Keratinocyte (primary cell): ENCODE measurements around the gene TOP1. TPM values are rescaled to one million over a fixed set of nuclear protein-coding genes. Genes with fewer than 3 reads are reported as not detected.
A peak's percentile ranks its signal among the peaks of the same experiment; 100 is the strongest.

ENCODE experiments used
- DNase-seq: peaks from one replicate; pipeline ENCODE4 v3.0.0-alpha.2; 2011; ENCODE audit warnings: low read depth, missing footprints, low spot score
- FAIRE-seq: peaks from 2 replicates; lab custom pipeline; 2011; peaks lifted over from hg19 to GRCh38; lab: Jason Lieb, UNC
- H2AFZ ChIP-seq: 2 replicates; pipeline ENCODE4 v1.6.0; 2012; ENCODE audit warnings: low read length, control low read depth, inconsistent platforms; ENCODE audit not compliant: control insufficient read depth
- H3K27ac ChIP-seq: 2 replicates; pipeline ENCODE4 v1.5.1; 2011; ENCODE audit warnings: low read length; ENCODE audit not compliant: control insufficient read depth, insufficient read depth
- H3K27me3 ChIP-seq: 3 replicates; pipeline ENCODE4 v1.6.0; 2011; ENCODE audit warnings: low read length; ENCODE audit not compliant: control insufficient read depth, insufficient read depth; ENCODE audit errors: extremely low read depth
- H3K36me3 ChIP-seq, 2 experiments: 2 replicates in 1 of 2; 3 replicates in 1 of 2; pipeline ENCODE4 v1.5.1; 2011; ENCODE audit warnings: low read length in 2 of 2, mild to moderate bottlenecking in 1 of 2; ENCODE audit not compliant: control insufficient read depth in 2 of 2, insufficient read depth in 2 of 2; ENCODE audit errors: extremely low read depth in 1 of 2
- H3K4me1 ChIP-seq: 3 replicates; pipeline ENCODE4 v1.5.1; 2011; ENCODE audit warnings: low read length; ENCODE audit not compliant: control insufficient read depth, insufficient read depth; ENCODE audit errors: extremely low read depth
- H3K4me2 ChIP-seq: 3 replicates; pipeline ENCODE4 v1.6.0; 2011; ENCODE audit warnings: low read depth, low read length; ENCODE audit not compliant: control insufficient read depth, insufficient read depth; ENCODE audit errors: extremely low read depth
- H3K4me3 ChIP-seq, 3 experiments: fragments of 200-600 bp in 1 of 3; sonication (generic) in 1 of 3; 2 replicates in 2 of 3; 3 replicates in 1 of 3; pipeline ENCODE4 v1.5.1; 2011 to 2016; ENCODE audit warnings: low read length in 3 of 3, mild to moderate bottlenecking in 3 of 3, control low read depth in 2 of 3, inconsistent platforms in 1 of 3, low read depth in 1 of 3, mixed read lengths in 1 of 3, mixed run types in 1 of 3, moderate library complexity in 1 of 3; ENCODE audit not compliant: control insufficient read depth in 2 of 3, insufficient read depth in 2 of 3; ENCODE audit errors: extremely low read depth in 1 of 3
- H3K79me2 ChIP-seq: 2 replicates; pipeline ENCODE4 v1.6.0; 2012; ENCODE audit warnings: low read length; ENCODE audit not compliant: control insufficient read depth, insufficient read depth
- H3K9ac ChIP-seq: 3 replicates; pipeline ENCODE4 v1.6.0; 2011; ENCODE audit warnings: low read length; ENCODE audit not compliant: control insufficient read depth, insufficient read depth; ENCODE audit errors: extremely low read depth
- H3K9me1 ChIP-seq: 3 replicates; pipeline ENCODE4 v1.6.0; 2011; ENCODE audit warnings: low read length; ENCODE audit not compliant: control insufficient read depth, insufficient read depth; ENCODE audit errors: extremely low read depth
- H3K9me3 ChIP-seq: 2 replicates; pipeline ENCODE4 v1.5.1; 2012; ENCODE audit warnings: low read depth, low read length; ENCODE audit not compliant: control insufficient read depth
- H4K20me1 ChIP-seq: 3 replicates; pipeline ENCODE4 v1.6.0; 2011; ENCODE audit warnings: low read length; ENCODE audit not compliant: control insufficient read depth, insufficient read depth; ENCODE audit errors: extremely low read depth
- EZH2 ChIP-seq: IDR thresholded peaks from one replicate; pipeline ENCODE4 v1.6.1; 2012; ENCODE audit warnings: inconsistent platforms, mild to moderate bottlenecking, low read length, moderate library complexity
- dilution Hi-C: fragments of 300-500 bp; cut with MboI; formaldehyde crosslinking; loops from one replicate; pipeline ENCODE4 v1.7.0; 2020; ENCODE audit warnings: low sequenced_read_pairs; ENCODE audit not compliant: extremely low pct_ligation_motif_present
- polyA plus RNA-seq, 5 experiments: library from polyadenylated mRNA; depleted of rRNA in 3 of 5; stranded (reverse) in 3 of 5; stranded (forward) in 1 of 5; unstranded in 1 of 5; fragments of >200 nt; gene quantifications; 1 replicate in 1 of 5; 2 replicates in 3 of 5; 3 replicates in 1 of 5; pipeline versions ENCODE4 v1.2.1 to v1.2.3, GENCODE V29; 2011 to 2012; ENCODE audit warnings: missing spikeins in 2 of 5, low read depth in 1 of 5, low replicate concordance in 1 of 5
- TF ChIP-seq, protein P1 (sequence below), 3 experiments: IDR thresholded peaks in 1 of 3; conservative IDR thresholded peaks in 1 of 3; optimal IDR thresholded peaks in 1 of 3; 2 replicates in 2 of 3; 3 replicates in 1 of 3; pipeline versions ENCODE3 to v1.5.1; 2011; ENCODE audit warnings: low read length in 3 of 3, mild to moderate bottlenecking in 3 of 3, moderate library complexity in 2 of 3, control low read depth in 1 of 3, inconsistent platforms in 1 of 3; ENCODE audit not compliant: insufficient read depth in 2 of 3; ENCODE audit errors: extremely low read depth in 1 of 3

The TOP1 gene
- polyA plus RNA-seq, 1 donor (not counting 4 experiments of a cell fraction or from before 2014, with no cell fraction given) = 25.2 TPM

DNA sequence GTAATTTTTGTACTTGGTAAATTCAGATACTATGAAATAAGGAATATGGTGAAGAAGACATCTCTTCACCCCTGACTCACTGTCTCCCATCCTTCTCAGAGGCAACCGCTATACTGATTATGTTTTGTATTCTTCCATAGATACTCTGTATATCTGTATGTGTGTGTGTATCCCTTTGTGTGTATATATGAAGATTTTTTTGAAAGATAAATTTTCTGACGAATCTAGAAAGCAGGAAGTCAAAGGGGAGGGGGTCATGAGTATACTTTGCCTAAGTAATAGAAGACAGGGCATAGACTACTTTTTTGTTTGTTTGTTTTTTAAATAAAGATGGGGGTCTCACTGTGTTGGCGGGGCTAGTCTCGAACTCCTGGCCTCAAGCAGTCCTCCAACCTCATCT, 48.2 kb downstream of the TOP1 start:
- Histone ChIP-seq H2AFZ (no peak overlapping the region), H3K27me3 (no peaks in the 10 kb centered on the region), H3K27ac (no peak overlapping the region), H3K79me2 (peaks cover 53% of the 10 kb centered on the region), H3K4me3 (no peak overlapping the region), H3K9me3 (no peaks in the 10 kb centered on the region), H3K4me1 (peaks cover 17% of the 10 kb centered on the region), H3K9ac (no peak overlapping the region), H3K9me1 (no peaks in the 10 kb centered on the region), H3K4me2 (no peak overlapping the region), H4K20me1 (no peaks in the 10 kb centered on the region), H3K36me3 (peaks cover 14 to 25% of the 10 kb centered on the region in 2 experiments)
- TF ChIP-seq, protein P1, sequence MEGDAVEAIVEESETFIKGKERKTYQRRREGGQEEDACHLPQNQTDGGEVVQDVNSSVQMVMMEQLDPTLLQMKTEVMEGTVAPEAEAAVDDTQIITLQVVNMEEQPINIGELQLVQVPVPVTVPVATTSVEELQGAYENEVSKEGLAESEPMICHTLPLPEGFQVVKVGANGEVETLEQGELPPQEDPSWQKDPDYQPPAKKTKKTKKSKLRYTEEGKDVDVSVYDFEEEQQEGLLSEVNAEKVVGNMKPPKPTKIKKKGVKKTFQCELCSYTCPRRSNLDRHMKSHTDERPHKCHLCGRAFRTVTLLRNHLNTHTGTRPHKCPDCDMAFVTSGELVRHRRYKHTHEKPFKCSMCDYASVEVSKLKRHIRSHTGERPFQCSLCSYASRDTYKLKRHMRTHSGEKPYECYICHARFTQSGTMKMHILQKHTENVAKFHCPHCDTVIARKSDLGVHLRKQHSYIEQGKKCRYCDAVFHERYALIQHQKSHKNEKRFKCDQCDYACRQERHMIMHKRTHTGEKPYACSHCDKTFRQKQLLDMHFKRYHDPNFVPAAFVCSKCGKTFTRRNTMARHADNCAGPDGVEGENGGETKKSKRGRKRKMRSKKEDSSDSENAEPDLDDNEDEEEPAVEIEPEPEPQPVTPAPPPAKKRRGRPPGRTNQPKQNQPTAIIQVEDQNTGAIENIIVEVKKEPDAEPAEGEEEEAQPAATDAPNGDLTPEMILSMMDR (optimal IDR thresholded peaks at IDR 0.05 in 1 of 3, IDR thresholded peaks at IDR 0.05 in 1 of 3, conservative IDR thresholded peaks at IDR 0.05 in 1 of 3; ENCODE audit: extremely low read depth in 1 of 3, insufficient read depth in 2 of 3, low read length in 3 of 3) = no peak
- no peak for TF ChIP-seq EZH2
- DNase-seq (no peak), FAIRE-seq (no peak)
- dilution Hi-C loops = no loop called here

DNA sequence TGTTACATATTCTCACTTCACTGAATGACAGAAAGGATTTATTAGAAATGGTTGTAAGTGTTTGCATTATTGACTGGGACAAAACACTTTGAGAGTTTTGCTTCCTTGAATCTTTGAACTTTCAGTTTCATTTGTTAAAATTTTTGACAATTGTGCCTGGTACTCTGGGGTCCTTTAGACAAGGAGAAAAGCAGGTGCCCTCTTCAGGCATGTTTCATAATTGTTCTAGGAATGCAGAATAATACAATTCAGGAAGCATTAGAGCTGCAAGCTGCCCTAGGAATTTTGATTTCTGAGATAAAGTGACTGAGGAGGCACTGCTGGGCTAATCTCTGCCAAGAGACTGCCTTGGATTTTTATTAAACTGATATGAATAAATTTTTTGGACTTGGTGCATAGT, 49.7 kb downstream of the TOP1 start:
- no peak overlapping the region for H3K9ac ChIP-seq
- no peaks in the 10 kb centered on the region for H3K9me1 ChIP-seq
- DNase-seq = no peak
- H3K36me3 ChIP-seq = peaks cover 14 to 38% of the 10 kb centered on the region in 2 experiments
- dilution Hi-C loops = no loop called here
- H3K27me3 ChIP-seq = no peaks in the 10 kb centered on the region
- H3K79me2 ChIP-seq = peaks cover 43% of the 10 kb centered on the region
- TF ChIP-seq EZH2 = no peak
- TF ChIP-seq, protein P1 (optimal IDR thresholded peaks at IDR 0.05 in 1 of 3, IDR thresholded peaks at IDR 0.05 in 1 of 3, conservative IDR thresholded peaks at IDR 0.05 in 1 of 3; ENCODE audit: extremely low read depth in 1 of 3, insufficient read depth in 2 of 3, low read length in 3 of 3) = peak in 2 of 3 experiments; percentile 29 to 36
- H3K9me3 ChIP-seq = no peaks in the 10 kb centered on the region
- H3K4me3 ChIP-seq = no peak overlapping the region
- no peak overlapping the region for H3K4me2 ChIP-seq
- no peaks in the 10 kb centered on the region for H4K20me1 ChIP-seq
- peaks cover 2% of the 10 kb centered on the region for H3K4me1 ChIP-seq
- no peak overlapping the region for H2AFZ ChIP-seq
- no peak overlapping the region for H3K27ac ChIP-seq
- FAIRE-seq = no peak
